GM12874 (cell line): ENCODE data around the gene LHX1.

Source experiments
- TF ChIP-seq, protein P1 (sequence below): IDR thresholded peaks from 2 replicates; pipeline ENCODE4 v1.5.1; 2011; ENCODE audit warnings: low read depth, mild to moderate bottlenecking, control low read depth, low read length, moderate library complexity; ENCODE audit not compliant: insufficient read depth

The LHX1 gene

GRCh38 chr17:36894925-36895324 lies 42.4 kb upstream of the LHX1 start:
- TF ChIP-seq, protein P1, sequence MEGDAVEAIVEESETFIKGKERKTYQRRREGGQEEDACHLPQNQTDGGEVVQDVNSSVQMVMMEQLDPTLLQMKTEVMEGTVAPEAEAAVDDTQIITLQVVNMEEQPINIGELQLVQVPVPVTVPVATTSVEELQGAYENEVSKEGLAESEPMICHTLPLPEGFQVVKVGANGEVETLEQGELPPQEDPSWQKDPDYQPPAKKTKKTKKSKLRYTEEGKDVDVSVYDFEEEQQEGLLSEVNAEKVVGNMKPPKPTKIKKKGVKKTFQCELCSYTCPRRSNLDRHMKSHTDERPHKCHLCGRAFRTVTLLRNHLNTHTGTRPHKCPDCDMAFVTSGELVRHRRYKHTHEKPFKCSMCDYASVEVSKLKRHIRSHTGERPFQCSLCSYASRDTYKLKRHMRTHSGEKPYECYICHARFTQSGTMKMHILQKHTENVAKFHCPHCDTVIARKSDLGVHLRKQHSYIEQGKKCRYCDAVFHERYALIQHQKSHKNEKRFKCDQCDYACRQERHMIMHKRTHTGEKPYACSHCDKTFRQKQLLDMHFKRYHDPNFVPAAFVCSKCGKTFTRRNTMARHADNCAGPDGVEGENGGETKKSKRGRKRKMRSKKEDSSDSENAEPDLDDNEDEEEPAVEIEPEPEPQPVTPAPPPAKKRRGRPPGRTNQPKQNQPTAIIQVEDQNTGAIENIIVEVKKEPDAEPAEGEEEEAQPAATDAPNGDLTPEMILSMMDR: no peak

- TF ChIP-seq, protein P1: no peak
Measured at GRCh38 chr17:36899250-36900159, 37.8 kb upstream of the LHX1 start.

GRCh38 chr17:36900160-36900512 lies 37.1 kb upstream of the LHX1 start:
- TF ChIP-seq, protein P1: no peak

DNA sequence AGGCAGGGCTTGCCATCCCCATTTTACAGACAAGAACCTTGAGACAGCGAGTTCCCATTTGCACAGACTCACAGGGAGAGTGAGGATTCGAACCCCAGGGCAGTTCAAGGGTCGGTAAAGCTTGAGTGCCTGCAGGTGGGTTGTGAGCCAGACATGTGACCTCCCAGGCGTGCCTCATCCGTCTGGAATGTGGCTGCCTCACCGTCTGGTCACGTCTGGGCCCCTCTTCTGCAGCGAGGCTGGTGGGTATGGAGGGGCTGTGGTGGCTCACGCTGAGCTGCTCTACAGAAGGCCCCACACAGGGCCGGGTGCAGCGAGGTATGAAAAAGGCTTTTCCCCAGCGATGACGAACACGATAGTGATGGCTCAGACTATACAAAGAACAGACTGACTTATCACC lies 35.8 kb upstream of the LHX1 start:
- TF ChIP-seq, protein P1: no peak

DNA sequence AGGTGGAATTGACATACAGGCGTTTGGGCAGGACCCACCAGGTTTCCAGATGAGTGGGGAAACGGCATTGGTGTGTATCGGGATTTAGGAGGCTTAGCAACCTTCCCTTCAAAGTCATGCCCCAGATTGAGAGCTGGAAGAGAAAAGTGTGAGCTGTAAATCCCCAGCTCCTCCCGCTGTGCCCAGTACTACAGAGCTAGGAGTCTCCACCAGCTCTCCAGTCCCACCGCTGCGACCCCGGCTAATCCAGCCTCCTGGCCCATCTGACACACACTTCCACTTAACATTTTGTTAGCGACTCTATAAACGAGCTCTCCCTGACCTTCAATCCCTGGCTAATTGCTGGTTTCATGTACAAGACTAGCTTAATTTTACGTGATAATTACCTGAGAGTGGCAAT lies 29.9 kb upstream of the LHX1 start:
- TF ChIP-seq, protein P1: no peak

DNA sequence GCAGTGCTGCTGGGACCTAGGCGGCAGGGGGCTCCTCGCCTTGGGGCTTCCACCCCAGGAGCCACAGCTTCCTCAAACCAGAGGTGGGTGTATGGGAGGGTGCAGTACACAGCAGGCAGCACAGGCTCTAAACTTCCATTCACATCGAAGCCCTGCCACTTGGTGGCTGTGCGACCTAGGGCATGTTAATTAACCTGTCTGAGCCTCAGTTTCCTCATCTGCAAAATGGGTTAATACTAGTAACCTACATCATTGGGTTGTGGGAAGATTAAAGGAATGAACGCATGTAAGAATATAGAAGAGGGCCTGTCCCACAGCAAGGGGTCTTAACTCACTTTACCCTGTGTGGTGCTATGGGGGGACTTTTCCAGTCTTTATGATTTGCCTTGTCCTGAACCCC lies 26.8 kb upstream of the LHX1 start:
- TF ChIP-seq, protein P1: no peak

- TF ChIP-seq, protein P1: no peak
Measured at GRCh38 chr17:36911001-36911400, 26.3 kb upstream of the LHX1 start.
